ENCODE data around the gene INTS2. TPM values are rescaled to one million over a fixed set of nuclear protein-coding genes. Genes with fewer than 3 reads are reported as not detected.

Gene INTS2
- total and polyA plus RNA-seq, 8 donors = 0.58 to 32.5 (median 3.4) TPM

GRCh38 chr17:61815863-61816503, 111.8 kb downstream of the INTS2 start:
- H3K36me3 ChIP-seq = peaks cover 0 to under 1% (median 0%) of the 10 kb centered on the region in 4 donors
- 28 to 50% (median 35%) methylated on average over 5 of the region's 5 CpGs for WGBS, 5 donors
- H3K4me1 ChIP-seq = no peaks in the 10 kb centered on the region
- H3K27ac ChIP-seq = no peak overlapping the region
- TF ChIP-seq POLR2A (IDR thresholded peaks at IDR 0.05) = no peak
- no peak for TF ChIP-seq EP300 (IDR thresholded peaks at IDR 0.05)
- TF ChIP-seq CTCF (IDR thresholded peaks at IDR 0.05) = no peak
- no peak for TF ChIP-seq POLR2AphosphoS5 (IDR thresholded peaks at IDR 0.05)
- no peaks in the 10 kb centered on the region for H3K27me3 ChIP-seq
- intact Hi-C loops (cut with DNase I; ENCODE audit: low total_unique reads) = no loop called here
- peaks cover 0 to 5% (median 0%) of the 10 kb centered on the region in 4 donors for H3K9me3 ChIP-seq
- peak in 1 of 2 donors; percentile 5 for DNase-seq
- H3K4me3 ChIP-seq = no peak overlapping the region

Small RNA genes within 50 kb of the gene (small RNA-seq; reads per million reads assigned to genes)
- gene RF00019 = 0 reads per million in 4 donors

Other genes starting within 250 kb of the INTS2 start
- 10 to 100 TPM in 1 of 5 donors, 1 to 10 TPM in 1, under 1 TPM in 2, not detected in 1; 0.58 to 10.8 (median 3.4) TPM for gene BRIP1, start 64.5 kb downstream of the INTS2 start, total RNA-seq
- gene BRIP1, start 64.5 kb downstream of the INTS2 start, polyA plus RNA-seq = 1 to 10 TPM in 1 of 3 donors, under 1 TPM in 2; 0.31 to 1.1 (median 0.37) TPM
- 100 to 1,000 TPM in 3 of 5 donors, 10 to 100 TPM in 2; 32.1 to 193 (median 108) TPM for gene MED13, start 137.3 kb upstream of the INTS2 start, total RNA-seq
- 1 to 10 TPM; 4.9 to 6.3 (median 6.2) TPM for gene MED13, start 137.3 kb upstream of the INTS2 start, polyA plus RNA-seq

All from stomach (tissue), 9 donors.